HepG2 (cell line): Measurements from ENCODE around the gene TMEM50B. TPM values are rescaled to one million over a fixed set of nuclear protein-coding genes. Genes with fewer than 3 reads are reported as not detected.

Experiments used
- HMG20A ChIP-seq: IDR thresholded peaks from 2 replicates; pipeline ENCODE4 v1.6.1; 2016; ENCODE audit warnings: borderline replicate concordance
- HOXD1 ChIP-seq: sonication (generic); formaldehyde crosslinking; IDR thresholded peaks from 2 replicates; pipeline ENCODE4 v1.5.0; 2020; ENCODE audit warnings: missing genetic modification reagents
- KAT2B ChIP-seq: fragments of 150-350 bp; IDR thresholded peaks from 2 replicates; pipeline ENCODE4 v1.6.1; 2014; ENCODE audit warnings: low read depth, low read length, borderline replicate concordance
- NCOA1 ChIP-seq: sonication (generic); formaldehyde crosslinking; IDR thresholded peaks from 2 replicates; pipeline ENCODE4 v1.9.0; 2021; ENCODE audit warnings: missing genetic modification reagents
- REXO4 ChIP-seq: sonication (generic); formaldehyde crosslinking; IDR thresholded peaks from 2 replicates; pipeline ENCODE4 v1.8.0; 2022; ENCODE audit warnings: missing genetic modification reagents, mild to moderate bottlenecking, borderline replicate concordance
- RFX3 ChIP-seq: IDR thresholded peaks from 2 replicates; pipeline ENCODE4 v1.6.1; 2016; ENCODE audit warnings: missing biosample characterization, missing genetic modification reagents
- SMARCC2 ChIP-seq: fragments of 450-650 bp; IDR thresholded peaks from 2 replicates; pipeline ENCODE4 v1.6.1; 2017; ENCODE audit warnings: antibody characterized with exemption, mild to moderate bottlenecking
- THYN1 ChIP-seq: sonication (generic); formaldehyde crosslinking; IDR thresholded peaks from 2 replicates; pipeline ENCODE4 v1.8.1; 2023; ENCODE audit warnings: low read depth, mild to moderate bottlenecking, moderate library complexity, missing genetic modification reagents, borderline replicate concordance
- WIZ ChIP-seq: sonication (generic); formaldehyde crosslinking; IDR thresholded peaks from 2 replicates; pipeline ENCODE4 v1.5.1; 2020; ENCODE audit warnings: mild to moderate bottlenecking, missing genetic modification reagents
- XRCC5 ChIP-seq: fragments of 200-400 bp; formaldehyde crosslinking; optimal IDR thresholded peaks from 2 replicates; pipeline ENCODE3; 2017; ENCODE audit warnings: mild to moderate bottlenecking, low read length
- ZNF256 ChIP-seq: sonication (generic); formaldehyde crosslinking; conservative IDR thresholded peaks from 2 replicates; pipeline ENCODE4 v1.4.0; 2020; ENCODE audit warnings: missing genetic modification reagents
- ZNF3 ChIP-seq: IDR thresholded peaks from 2 replicates; pipeline ENCODE4 v1.7.0; 2017; ENCODE audit warnings: inconsistent platforms
- ZNF343 ChIP-seq: sonication (generic); formaldehyde crosslinking; IDR thresholded peaks from 2 replicates; pipeline ENCODE4 v1.4.0; 2020; ENCODE audit warnings: mild to moderate bottlenecking, missing genetic modification reagents
- ZNF660 ChIP-seq: sonication (generic); formaldehyde crosslinking; IDR thresholded peaks from 2 replicates; pipeline ENCODE4 v1.5.1; 2020; ENCODE audit warnings: mild to moderate bottlenecking, low read depth, missing genetic modification reagents, borderline replicate concordance
- ZNF776 ChIP-seq: sonication (generic); formaldehyde crosslinking; IDR thresholded peaks from 2 replicates; pipeline ENCODE4 v1.4.0; 2020; ENCODE audit warnings: mild to moderate bottlenecking, missing genetic modification reagents
- polyA plus RNA-seq, 8 experiments: library from polyadenylated mRNA; depleted of rRNA in 3 of 8; stranded (reverse) in 7 of 8; unstranded in 1 of 8; fragments of >200 nt; fragmentation: Illumina TruSeq in 4 of 8; extraction: Trizol in 4 of 8; gene quantifications; 2 replicates each; pipeline versions ENCODE4 v1.2.1 to v1.2.3, GENCODE V29; 2011 to 2016; ENCODE audit warnings: low read depth in 4 of 8, missing spikeins in 1 of 8, mixed read lengths in 1 of 8; ENCODE audit not compliant: insufficient read depth in 1 of 8
- total RNA-seq, 5 experiments: library from RNA; depleted of rRNA; stranded (reverse); fragments of >200 nt; fragmentation: Illumina TruSeq; extraction: Trizol; gene quantifications; 2 replicates each; pipeline ENCODE4 v1.2.3, GENCODE V29; 2016; ENCODE audit warnings: low read depth in 1 of 5
- TF ChIP-seq, protein P1 (sequence below): sonication (generic); formaldehyde crosslinking; IDR thresholded peaks from 2 replicates; pipeline ENCODE4 v1.9.0; 2021; ENCODE audit warnings: missing genetic modification reagents, borderline replicate concordance
- TF ChIP-seq, protein P2 (sequence below): sonication (generic); formaldehyde crosslinking; IDR thresholded peaks from 2 replicates; pipeline ENCODE4 v1.4.0; 2020; ENCODE audit warnings: missing genetic modification reagents, borderline replicate concordance
- TF ChIP-seq, protein P3 (sequence below): sonication (generic); formaldehyde crosslinking; IDR thresholded peaks from 2 replicates; pipeline ENCODE4 v1.5.0; 2020; ENCODE audit warnings: missing genetic modification reagents, mild to moderate bottlenecking, borderline replicate concordance
- TF ChIP-seq, protein P4 (sequence below): sonication (generic); formaldehyde crosslinking; IDR thresholded peaks from 2 replicates; pipeline ENCODE4 v1.9.0; 2021; ENCODE audit warnings: mild to moderate bottlenecking, missing genetic modification reagents

TMEM50B gene
- total and polyA plus RNA-seq, 2 of the 13 experiments (the other 11 are each of a cell fraction or from before 2014, with no cell fraction given) = 29.9 to 46.3 TPM

DNA sequence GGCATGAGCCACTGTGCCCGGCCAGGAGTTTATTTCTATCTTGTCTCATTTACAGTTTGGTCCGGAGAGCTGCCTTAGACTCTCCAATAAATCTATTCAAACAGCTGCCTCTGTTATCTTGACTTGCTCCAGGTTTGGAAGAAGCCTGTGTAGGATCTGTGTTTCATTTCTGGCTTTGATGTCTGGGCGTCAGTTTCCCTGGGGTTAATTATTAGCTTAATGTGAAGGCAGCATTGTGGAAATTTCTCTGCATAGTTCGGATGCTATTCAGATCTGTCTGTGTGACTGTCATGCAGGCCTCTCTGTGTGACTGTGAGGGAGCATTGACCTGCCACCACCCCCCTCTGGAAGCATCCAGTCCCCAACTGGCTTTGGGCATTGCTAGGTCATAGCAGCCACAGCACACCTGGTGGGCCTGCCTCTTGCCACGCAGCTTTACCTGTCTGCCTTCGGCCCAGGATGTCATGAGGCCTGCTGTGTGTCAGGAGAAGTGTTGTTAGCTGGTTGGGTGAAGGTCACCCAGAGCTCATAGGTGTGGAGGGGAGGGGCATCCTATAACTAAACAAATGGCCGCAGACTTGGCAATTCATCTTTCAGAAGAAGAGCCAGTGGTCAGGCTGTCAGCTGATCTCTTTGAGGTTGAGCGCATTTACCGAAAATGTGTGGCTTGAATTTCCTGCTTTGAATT lies 66.8 kb downstream of the TMEM50B start (continued):
- TF ChIP-seq, protein P1, sequence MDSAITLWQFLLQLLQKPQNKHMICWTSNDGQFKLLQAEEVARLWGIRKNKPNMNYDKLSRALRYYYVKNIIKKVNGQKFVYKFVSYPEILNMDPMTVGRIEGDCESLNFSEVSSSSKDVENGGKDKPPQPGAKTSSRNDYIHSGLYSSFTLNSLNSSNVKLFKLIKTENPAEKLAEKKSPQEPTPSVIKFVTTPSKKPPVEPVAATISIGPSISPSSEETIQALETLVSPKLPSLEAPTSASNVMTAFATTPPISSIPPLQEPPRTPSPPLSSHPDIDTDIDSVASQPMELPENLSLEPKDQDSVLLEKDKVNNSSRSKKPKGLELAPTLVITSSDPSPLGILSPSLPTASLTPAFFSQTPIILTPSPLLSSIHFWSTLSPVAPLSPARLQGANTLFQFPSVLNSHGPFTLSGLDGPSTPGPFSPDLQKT (CRISPR knock-in tag) = no peak
- TF ChIP-seq HMG20A = no peak
- no peak for TF ChIP-seq RFX3 (CRISPR knock-in tag)
- no peak for TF ChIP-seq ZNF343 (CRISPR knock-in tag)
- no peak for TF ChIP-seq NCOA1 (CRISPR knock-in tag)
- no peak for TF ChIP-seq ZNF3 (CRISPR knock-in tag)
- TF ChIP-seq, protein P2, sequence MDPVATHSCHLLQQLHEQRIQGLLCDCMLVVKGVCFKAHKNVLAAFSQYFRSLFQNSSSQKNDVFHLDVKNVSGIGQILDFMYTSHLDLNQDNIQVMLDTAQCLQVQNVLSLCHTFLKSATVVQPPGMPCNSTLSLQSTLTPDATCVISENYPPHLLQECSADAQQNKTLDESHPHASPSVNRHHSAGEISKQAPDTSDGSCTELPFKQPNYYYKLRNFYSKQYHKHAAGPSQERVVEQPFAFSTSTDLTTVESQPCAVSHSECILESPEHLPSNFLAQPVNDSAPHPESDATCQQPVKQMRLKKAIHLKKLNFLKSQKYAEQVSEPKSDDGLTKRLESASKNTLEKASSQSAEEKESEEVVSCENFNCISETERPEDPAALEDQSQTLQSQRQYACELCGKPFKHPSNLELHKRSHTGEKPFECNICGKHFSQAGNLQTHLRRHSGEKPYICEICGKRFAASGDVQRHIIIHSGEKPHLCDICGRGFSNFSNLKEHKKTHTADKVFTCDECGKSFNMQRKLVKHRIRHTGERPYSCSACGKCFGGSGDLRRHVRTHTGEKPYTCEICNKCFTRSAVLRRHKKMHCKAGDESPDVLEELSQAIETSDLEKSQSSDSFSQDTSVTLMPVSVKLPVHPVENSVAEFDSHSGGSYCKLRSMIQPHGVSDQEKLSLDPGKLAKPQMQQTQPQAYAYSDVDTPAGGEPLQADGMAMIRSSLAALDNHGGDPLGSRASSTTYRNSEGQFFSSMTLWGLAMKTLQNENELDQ (CRISPR knock-in tag) = 0 out of 2 replicates have a peak, but pooled peaks have one; percentile 53
- TF ChIP-seq HOXD1 (CRISPR knock-in tag) = no peak
- no peak for TF ChIP-seq REXO4 (CRISPR knock-in tag)
- TF ChIP-seq, protein P3, sequence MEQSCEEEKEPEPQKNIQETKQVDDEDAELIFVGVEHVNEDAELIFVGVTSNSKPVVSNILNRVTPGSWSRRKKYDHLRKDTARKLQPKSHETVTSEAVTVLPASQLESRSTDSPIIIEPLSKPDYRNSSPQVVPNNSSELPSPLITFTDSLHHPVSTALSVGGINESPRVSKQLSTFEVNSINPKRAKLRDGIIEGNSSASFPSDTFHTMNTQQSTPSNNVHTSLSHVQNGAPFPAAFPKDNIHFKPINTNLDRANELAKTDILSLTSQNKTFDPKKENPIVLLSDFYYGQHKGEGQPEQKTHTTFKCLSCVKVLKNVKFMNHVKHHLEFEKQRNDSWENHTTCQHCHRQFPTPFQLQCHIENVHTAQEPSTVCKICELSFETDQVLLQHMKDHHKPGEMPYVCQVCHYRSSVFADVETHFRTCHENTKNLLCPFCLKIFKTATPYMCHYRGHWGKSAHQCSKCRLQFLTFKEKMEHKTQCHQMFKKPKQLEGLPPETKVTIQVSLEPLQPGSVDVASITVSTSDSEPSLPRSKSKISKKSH = no peak
- TF ChIP-seq THYN1 (CRISPR knock-in tag) = no peak
- TF ChIP-seq WIZ (CRISPR knock-in tag) = no peak
- TF ChIP-seq, protein P4, sequence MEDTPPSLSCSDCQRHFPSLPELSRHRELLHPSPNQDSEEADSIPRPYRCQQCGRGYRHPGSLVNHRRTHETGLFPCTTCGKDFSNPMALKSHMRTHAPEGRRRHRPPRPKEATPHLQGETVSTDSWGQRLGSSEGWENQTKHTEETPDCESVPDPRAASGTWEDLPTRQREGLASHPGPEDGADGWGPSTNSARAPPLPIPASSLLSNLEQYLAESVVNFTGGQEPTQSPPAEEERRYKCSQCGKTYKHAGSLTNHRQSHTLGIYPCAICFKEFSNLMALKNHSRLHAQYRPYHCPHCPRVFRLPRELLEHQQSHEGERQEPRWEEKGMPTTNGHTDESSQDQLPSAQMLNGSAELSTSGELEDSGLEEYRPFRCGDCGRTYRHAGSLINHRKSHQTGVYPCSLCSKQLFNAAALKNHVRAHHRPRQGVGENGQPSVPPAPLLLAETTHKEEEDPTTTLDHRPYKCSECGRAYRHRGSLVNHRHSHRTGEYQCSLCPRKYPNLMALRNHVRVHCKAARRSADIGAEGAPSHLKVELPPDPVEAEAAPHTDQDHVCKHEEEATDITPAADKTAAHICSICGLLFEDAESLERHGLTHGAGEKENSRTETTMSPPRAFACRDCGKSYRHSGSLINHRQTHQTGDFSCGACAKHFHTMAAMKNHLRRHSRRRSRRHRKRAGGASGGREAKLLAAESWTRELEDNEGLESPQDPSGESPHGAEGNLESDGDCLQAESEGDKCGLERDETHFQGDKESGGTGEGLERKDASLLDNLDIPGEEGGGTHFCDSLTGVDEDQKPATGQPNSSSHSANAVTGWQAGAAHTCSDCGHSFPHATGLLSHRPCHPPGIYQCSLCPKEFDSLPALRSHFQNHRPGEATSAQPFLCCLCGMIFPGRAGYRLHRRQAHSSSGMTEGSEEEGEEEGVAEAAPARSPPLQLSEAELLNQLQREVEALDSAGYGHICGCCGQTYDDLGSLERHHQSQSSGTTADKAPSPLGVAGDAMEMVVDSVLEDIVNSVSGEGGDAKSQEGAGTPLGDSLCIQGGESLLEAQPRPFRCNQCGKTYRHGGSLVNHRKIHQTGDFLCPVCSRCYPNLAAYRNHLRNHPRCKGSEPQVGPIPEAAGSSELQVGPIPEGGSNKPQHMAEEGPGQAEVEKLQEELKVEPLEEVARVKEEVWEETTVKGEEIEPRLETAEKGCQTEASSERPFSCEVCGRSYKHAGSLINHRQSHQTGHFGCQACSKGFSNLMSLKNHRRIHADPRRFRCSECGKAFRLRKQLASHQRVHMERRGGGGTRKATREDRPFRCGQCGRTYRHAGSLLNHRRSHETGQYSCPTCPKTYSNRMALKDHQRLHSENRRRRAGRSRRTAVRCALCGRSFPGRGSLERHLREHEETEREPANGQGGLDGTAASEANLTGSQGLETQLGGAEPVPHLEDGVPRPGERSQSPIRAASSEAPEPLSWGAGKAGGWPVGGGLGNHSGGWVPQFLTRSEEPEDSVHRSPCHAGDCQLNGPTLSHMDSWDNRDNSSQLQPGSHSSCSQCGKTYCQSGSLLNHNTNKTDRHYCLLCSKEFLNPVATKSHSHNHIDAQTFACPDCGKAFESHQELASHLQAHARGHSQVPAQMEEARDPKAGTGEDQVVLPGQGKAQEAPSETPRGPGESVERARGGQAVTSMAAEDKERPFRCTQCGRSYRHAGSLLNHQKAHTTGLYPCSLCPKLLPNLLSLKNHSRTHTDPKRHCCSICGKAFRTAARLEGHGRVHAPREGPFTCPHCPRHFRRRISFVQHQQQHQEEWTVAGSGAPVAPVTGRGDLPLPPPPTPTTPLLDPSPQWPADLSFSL (CRISPR knock-in tag) = no peak
- no peak for TF ChIP-seq ZNF660 (CRISPR knock-in tag)
- no peak for TF ChIP-seq KAT2B
- TF ChIP-seq XRCC5 = no peak
- no peak for TF ChIP-seq SMARCC2
- no peak for TF ChIP-seq ZNF776
- TF ChIP-seq ZNF256 (CRISPR knock-in tag) = no peak
